HepG2 (cell line): ENCODE measurements around the gene UBE2J1. TPM values are rescaled to one million over a fixed set of nuclear protein-coding genes. Genes with fewer than 3 reads are reported as not detected.
A peak's percentile ranks its signal among the peaks of the same experiment; 100 is the strongest.

Experiments used
- ATAC-seq: fragments of 200-7000 bp; cut with Tn5 transposase; 3 replicates; pipeline ENCODE4 v1.9.1; 2020; ENCODE audit warnings: mild to moderate bottlenecking, moderate library complexity
- BruUV-seq: library from RNA; stranded (reverse); fragments of 400-500 nt; replicated peaks from 2 replicates; lab custom pipeline; 2021; lab: Mats Ljungman, UMichigan
- CTCF ChIA-PET: fragments of 300-600 bp; formaldehyde crosslinking; extraction: SDS; loops from one replicate; lab custom pipeline; 2021; ENCODE audit warnings: low total read pairs, inconsistent platforms, low intra/inter-chr PET ratio; lab: Yijun Ruan, JAX
- POLR2A ChIA-PET: fragments of 350-600 bp; sonication (Branson Sonifier 250); formaldehyde crosslinking; loops from one replicate; lab custom pipeline; 2020; ENCODE audit warnings: antibody characterized with exemption, inconsistent platforms; lab: Yijun Ruan, JAX
- DNase-seq: peaks from one replicate; pipeline ENCODE4 v3.0.0-alpha.2; 2015; ENCODE audit warnings: low spot score
- FAIRE-seq: peaks from 3 replicates; lab custom pipeline; 2011; peaks lifted over from hg19 to GRCh38; lab: Jason Lieb, UNC
- H2AFZ ChIP-seq: one replicate; pipeline ENCODE4 v1.6.1; 2011; ENCODE audit warnings: low read length, inconsistent platforms
- H3K27ac ChIP-seq: fragments of 300-600 bp; 3 replicates; pipeline ENCODE4 v1.8.0; 2011; ENCODE audit warnings: mixed run types, mild to moderate bottlenecking, mixed read lengths, low read length, inconsistent platforms; ENCODE audit not compliant: insufficient read depth; ENCODE audit errors: extremely low read length
- H3K27me3 ChIP-seq, 2 experiments: fragments of 200-600 bp in 1 of 2; 2 replicates in 1 of 2; 3 replicates in 1 of 2; pipeline versions ENCODE4 v1.6.0 to v1.8.0; 2011; ENCODE audit warnings: low read length in 2 of 2, mild to moderate bottlenecking in 2 of 2, moderate library complexity in 2 of 2, inconsistent platforms in 1 of 2; ENCODE audit not compliant: insufficient read depth in 2 of 2, control insufficient read depth in 1 of 2
- H3K36me3 ChIP-seq, 2 experiments: fragments of 200-600 bp in 1 of 2; replicated peaks in 1 of 2; 2 replicates in 1 of 2; 3 replicates in 1 of 2; pipeline versions ENCODE4 v1.5.1 to v1.8.0; 2011; ENCODE audit warnings: low read length in 2 of 2, inconsistent platforms in 1 of 2; ENCODE audit not compliant: insufficient read depth in 2 of 2, control insufficient read depth in 1 of 2
- H3K4me1 ChIP-seq: 2 replicates; pipeline ENCODE4 v1.5.1; 2012; ENCODE audit warnings: low read length, inconsistent platforms; ENCODE audit not compliant: insufficient read depth
- H3K4me2 ChIP-seq: 2 replicates; pipeline ENCODE4 v1.6.0; 2011; ENCODE audit warnings: low read depth, low read length, inconsistent platforms
- H3K4me3 ChIP-seq, 3 experiments: fragments of 200-600 bp in 1 of 3; sonication (generic), shearing (Covaris generic) in 1 of 3; replicated peaks in 1 of 3; 2 replicates each; pipeline ENCODE4 v1.5.1; 2011 to 2016; ENCODE audit warnings: low read length in 3 of 3, inconsistent platforms in 2 of 3, low read depth in 2 of 3, mild to moderate bottlenecking in 2 of 3, control low read depth in 1 of 3, mixed read lengths in 1 of 3; ENCODE audit not compliant: insufficient read depth in 1 of 3
- H3K79me2 ChIP-seq: one replicate; pipeline ENCODE4 v1.6.1; 2011; ENCODE audit warnings: low read length, inconsistent platforms; ENCODE audit not compliant: insufficient read depth
- H3K9ac ChIP-seq: 2 replicates; pipeline ENCODE4 v1.6.0; 2011; ENCODE audit warnings: mild to moderate bottlenecking, low read depth, low read length, inconsistent platforms; ENCODE audit not compliant: insufficient read depth
- H3K9me3 ChIP-seq: 2 replicates; pipeline ENCODE4 v1.5.1; 2012; ENCODE audit warnings: mild to moderate bottlenecking, low read length
- H4K20me1 ChIP-seq: 2 replicates; pipeline ENCODE4 v1.6.0; 2011; ENCODE audit warnings: inconsistent platforms, mild to moderate bottlenecking, low read length, moderate library complexity; ENCODE audit not compliant: insufficient read depth
- CCAR2 ChIP-seq: fragments of 200-400 bp; formaldehyde crosslinking; optimal IDR thresholded peaks from 2 replicates; pipeline ENCODE3; 2018; ENCODE audit warnings: low read depth, mild to moderate bottlenecking, low read length, moderate library complexity
- IRF1 ChIP-seq: sonication (generic); formaldehyde crosslinking; IDR thresholded peaks from 2 replicates; pipeline ENCODE4 v1.4.0; 2020; ENCODE audit warnings: low read depth, mild to moderate bottlenecking, missing genetic modification reagents
- SRSF1 ChIP-seq: fragments of 200-400 bp; formaldehyde crosslinking; optimal IDR thresholded peaks from 2 replicates; pipeline ENCODE3; 2017; ENCODE audit warnings: mild to moderate bottlenecking, low read depth, low read length, moderate library complexity
- TEAD2 ChIP-seq: sonication (generic); formaldehyde crosslinking; IDR thresholded peaks from 2 replicates; pipeline ENCODE4 v1.9.0; 2021; ENCODE audit warnings: missing genetic modification reagents
- TFDP2 ChIP-seq: sonication (generic); formaldehyde crosslinking; IDR thresholded peaks from 2 replicates; pipeline ENCODE4 v1.4.0; 2020; ENCODE audit warnings: missing genetic modification reagents
- ZMAT5 ChIP-seq: sonication (generic); formaldehyde crosslinking; IDR thresholded peaks from 2 replicates; pipeline ENCODE4 v1.5.0; 2020; ENCODE audit warnings: mild to moderate bottlenecking, low read depth, missing genetic modification reagents, borderline replicate concordance
- ZNF34 ChIP-seq: sonication (generic); formaldehyde crosslinking; IDR thresholded peaks from 2 replicates; pipeline ENCODE4 v1.4.0; 2020; ENCODE audit warnings: mild to moderate bottlenecking, missing genetic modification reagents, borderline replicate concordance
- ZNF839 ChIP-seq: sonication (generic); formaldehyde crosslinking; IDR thresholded peaks from 2 replicates; pipeline ENCODE4 v1.4.0; 2020; ENCODE audit warnings: missing genetic modification reagents, mild to moderate bottlenecking, borderline replicate concordance
- ZNF850 ChIP-seq: sonication (generic); formaldehyde crosslinking; conservative IDR thresholded peaks from 2 replicates; pipeline ENCODE4 v1.9.0; 2021; ENCODE audit warnings: mild to moderate bottlenecking, missing genetic modification reagents
- WGBS: methylation state at CpG from one replicate; pipeline ENCODE4 v1.1.6; 2017; ENCODE audit warnings: low lambda C conversion rate; 5-methylcytosine and 5-hydroxymethylcytosine counted together
- in situ Hi-C: cut with HindIII; loops from 2 replicates; pipeline ENCODE4 v1.10.0; 2017; ENCODE audit warnings: low pct_unique_long_range_greater_than_20kb; ENCODE audit not compliant: extremely low pct_ligation_motif_present
- intact Hi-C: fragments of 100-400 bp; cut with micrococcal nuclease; formaldehyde crosslinking; loops from one replicate; pipeline ENCODE4 v1.10.0; 2022; ENCODE audit not compliant: unreplicated experiment
- polyA plus RNA-seq, 8 experiments: library from polyadenylated mRNA; depleted of rRNA in 3 of 8; stranded (reverse) in 7 of 8; unstranded in 1 of 8; fragments of >200 nt; fragmentation: Illumina TruSeq in 4 of 8; extraction: Trizol in 4 of 8; gene quantifications; 2 replicates each; pipeline versions ENCODE4 v1.2.1 to v1.2.3, GENCODE V29; 2011 to 2016; ENCODE audit warnings: low read depth in 4 of 8, missing spikeins in 1 of 8, mixed read lengths in 1 of 8; ENCODE audit not compliant: insufficient read depth in 1 of 8
- total RNA-seq, 5 experiments: library from RNA; depleted of rRNA; stranded (reverse); fragments of >200 nt; fragmentation: Illumina TruSeq; extraction: Trizol; gene quantifications; 2 replicates each; pipeline ENCODE4 v1.2.3, GENCODE V29; 2016; ENCODE audit warnings: low read depth in 1 of 5

The UBE2J1 gene
- total and polyA plus RNA-seq, 2 of the 13 experiments (the other 11 are each of a cell fraction or from before 2014, with no cell fraction given) = 19.3 to 24.6 TPM

GRCh38 chr6:89320012-89320559 is 32.4 kb downstream of the UBE2J1 start:
- CTCF ChIA-PET = no interaction called here
- no peaks in the 10 kb centered on the region for H3K36me3 ChIP-seq
- 0 out of 2 replicates have a peak, but pooled peaks cover 5% of the 10 kb centered on the region for H3K9me3 ChIP-seq
- TF ChIP-seq ZNF839 (no peak), ZMAT5 (CRISPR knock-in tag) (no peak), SRSF1 (no peak), ZNF850 (CRISPR knock-in tag) (peak; percentile 91; the same call in 1 of the 2 replicates), TEAD2 (no peak), ZNF34 (no peak), TFDP2 (CRISPR knock-in tag) (no peak), CCAR2 (no peak), IRF1 (no peak)
- H3K9ac ChIP-seq = no peak overlapping the region
- H3K4me1 ChIP-seq = peaks cover 37% of the 10 kb centered on the region
- WGBS = 78% methylated on average over 6 of the region's 6 CpGs
- H3K27ac ChIP-seq = no peak overlapping the region
- no peaks in the 10 kb centered on the region for H3K27me3 ChIP-seq
- in situ Hi-C loops (no loop called here), intact Hi-C loops (no loop called here)
- H3K4me2 ChIP-seq = no peak overlapping the region
- DNase-seq = no peak
- POLR2A ChIA-PET = no interaction called here
- no peaks in the 10 kb centered on the region for H4K20me1 ChIP-seq
- no peak overlapping the region for H2AFZ ChIP-seq
- H3K4me3 ChIP-seq = no peak overlapping the region
- H3K79me2 ChIP-seq = no peaks in the 10 kb centered on the region
- BruUV-seq = no TSS peak
- no peak for FAIRE-seq
- no peak for ATAC-seq
